GM10266 (cell line): ENCODE measurements around the gene WEE1.
"Not testable (repeated sequence)": the region's sequence is repeated elsewhere in the genome, so short reads cannot be mapped to it uniquely, and the experiment has no call there.

Experiments
- DNase-seq: peaks from one replicate; pipeline ENCODE4 v3.0.0; 2012; ENCODE audit errors: extremely low spot score
- CTCF ChIP-seq: IDR thresholded peaks from 2 replicates; pipeline ENCODE4 v1.5.1; 2012; ENCODE audit warnings: mild to moderate bottlenecking, low read depth; ENCODE audit not compliant: control insufficient read depth, insufficient read depth; ENCODE audit errors: missing control alignments

The WEE1 gene

GRCh38 chr11:9617940-9618339, 44.5 kb downstream of the WEE1 start:
- no peak for TF ChIP-seq CTCF
- DNase-seq, result no peak

GRCh38 chr11:9619004-9619403, 45.5 kb downstream of the WEE1 start:
- no peak for TF ChIP-seq CTCF
- no peak for DNase-seq

GRCh38 chr11:9619971-9620370, 46.5 kb downstream of the WEE1 start:
- DNase-seq, result no peak
- TF ChIP-seq CTCF, result no peak

- DNase-seq, result not testable (repeated sequence)
Measured at GRCh38 chr11:9622353-9622752, 48.9 kb downstream of the WEE1 start.

- not testable (repeated sequence) for DNase-seq
Measured at GRCh38 chr11:9623053-9623452, 49.6 kb downstream of the WEE1 start.

- no peak for DNase-seq
- no peak for TF ChIP-seq CTCF
Measured at GRCh38 chr11:9624448-9624847, 51.0 kb downstream of the WEE1 start.

GRCh38 chr11:9625162-9625561, 51.7 kb downstream of the WEE1 start:
- TF ChIP-seq CTCF, result no peak
- no peak for DNase-seq

GRCh38 chr11:9625728-9626127, 52.3 kb downstream of the WEE1 start:
- TF ChIP-seq CTCF, result no peak
- no peak for DNase-seq
